MM.1S (cell line): ENCODE results near the gene GMPR2.

ENCODE experiments used
- CTCF ChIP-seq: fragments of 300-600 bp; sonication (generic); IDR thresholded peaks from 2 replicates; pipeline ENCODE4 v1.5.1; 2016; ENCODE audit warnings: antibody characterized with exemption, low read length, mixed read lengths
- EZH2 ChIP-seq: fragments of 300-600 bp; sonication (generic); optimal IDR thresholded peaks from 2 replicates; pipeline ENCODE3; 2017; ENCODE audit warnings: low read depth, mild to moderate bottlenecking, antibody characterized with exemption, low read length, mixed read lengths
- EZH2phosphoT487 ChIP-seq: fragments of 300-600 bp; sonication (generic); IDR thresholded peaks from 2 replicates; pipeline ENCODE4 v1.6.1; 2018; ENCODE audit warnings: antibody characterized with exemption, low read length

DNA sequence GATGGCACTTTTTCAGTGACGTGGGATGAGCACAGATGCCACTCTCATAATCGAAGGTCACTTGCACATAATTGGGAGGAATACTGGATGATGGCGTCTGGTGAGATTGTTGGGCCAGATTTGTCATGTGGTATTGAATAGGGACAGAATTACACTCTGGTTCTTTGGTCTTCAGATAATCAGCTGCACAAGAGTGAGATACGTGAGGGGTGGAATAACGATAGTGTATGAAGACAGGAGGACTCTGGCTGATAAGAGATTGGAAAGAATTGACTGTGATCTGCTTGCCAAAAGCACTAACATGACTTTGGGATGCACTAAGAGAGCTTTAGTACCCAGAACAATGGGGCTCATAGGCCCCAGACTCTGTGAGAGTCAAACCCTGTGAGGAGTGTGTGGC lies 45.7 kb downstream of the GMPR2 start:
- TF ChIP-seq CTCF: no peak
- no peak for TF ChIP-seq EZH2phosphoT487
- no peak for TF ChIP-seq EZH2
